Liver (tissue), 9 donors: Measurements from ENCODE around the gene HIPK2. TPM values are rescaled to one million over a fixed set of nuclear protein-coding genes. Genes with fewer than 3 reads are reported as not detected.

ENCODE experiments used
- DNase-seq: peaks from one replicate; pipeline ENCODE4 v3.0.0-alpha.2; 2017; ENCODE audit warnings: low spot score
- H3K27ac ChIP-seq, 2 donors: one replicate each; pipeline ENCODE4 v1.7.0; 2013; ENCODE audit warnings: inconsistent platforms in 2 of 2, low read length in 2 of 2, control low read depth in 1 of 2, low read depth in 1 of 2, mild to moderate bottlenecking in 1 of 2
- H3K27me3 ChIP-seq, 4 donors: one replicate each; pipeline versions ENCODE4 v1.6.1 to v1.7.0; 2013; ENCODE audit warnings: low read length in 3 of 4, inconsistent platforms in 1 of 4, mild to moderate bottlenecking in 1 of 4, moderate library complexity in 1 of 4; ENCODE audit not compliant: control insufficient read depth in 4 of 4, insufficient read depth in 4 of 4
- H3K36me3 ChIP-seq, 4 donors: one replicate each; pipeline versions ENCODE4 v1.6.1 to v1.7.0; 2013; ENCODE audit warnings: low read length in 3 of 4, mild to moderate bottlenecking in 3 of 4, low read depth in 1 of 4, moderate library complexity in 1 of 4; ENCODE audit not compliant: control insufficient read depth in 4 of 4, insufficient read depth in 3 of 4
- H3K4me1 ChIP-seq, 4 donors: one replicate each; pipeline versions ENCODE4 v1.6.1 to v1.7.0; 2013; ENCODE audit warnings: low read length in 3 of 4, mild to moderate bottlenecking in 3 of 4, moderate library complexity in 1 of 4; ENCODE audit not compliant: control insufficient read depth in 4 of 4, insufficient read depth in 4 of 4
- H3K4me3 ChIP-seq, 3 donors: one replicate each; pipeline versions ENCODE4 v1.6.1 to v1.7.0; 2013; ENCODE audit warnings: low read length in 3 of 3, control low read depth in 1 of 3, low read depth in 1 of 3, mild to moderate bottlenecking in 1 of 3
- H3K9ac ChIP-seq, 2 donors: one replicate each; pipeline ENCODE4 v1.7.0; 2013; ENCODE audit warnings: low read length in 2 of 2, mild to moderate bottlenecking in 2 of 2, moderate library complexity in 2 of 2, control low read depth in 1 of 2, low read depth in 1 of 2
- H3K9me3 ChIP-seq, 4 donors: one replicate each; pipeline versions ENCODE4 v1.6.1 to v1.7.0; 2013; ENCODE audit warnings: low read length in 3 of 4; ENCODE audit not compliant: control insufficient read depth in 4 of 4
- FOXA1 ChIP-seq: IDR thresholded peaks from 2 replicates; pipeline ENCODE4 v1.6.1; 2016; ENCODE audit warnings: antibody characterized with exemption
- HNF4G ChIP-seq: IDR thresholded peaks from 2 replicates; pipeline ENCODE4 v1.6.1; 2016; ENCODE audit warnings: antibody characterized with exemption
- JUND ChIP-seq, 2 donors: IDR thresholded peaks; 2 replicates each; pipeline ENCODE4 v1.6.1; 2016; ENCODE audit warnings: antibody characterized with exemption in 2 of 2
- RXRA ChIP-seq, 2 donors: IDR thresholded peaks; 2 replicates each; pipeline ENCODE4 v1.6.1; 2017 to 2018; ENCODE audit warnings: antibody characterized with exemption in 2 of 2, mild to moderate bottlenecking in 1 of 2
- SP1 ChIP-seq: IDR thresholded peaks from 2 replicates; pipeline ENCODE4 v1.6.1; 2018; ENCODE audit warnings: antibody characterized with exemption, mild to moderate bottlenecking
- TAF1 ChIP-seq: conservative IDR thresholded peaks from 2 replicates; pipeline ENCODE4 v1.6.1; 2016; ENCODE audit warnings: antibody characterized with exemption, mild to moderate bottlenecking
- YY1 ChIP-seq: IDR thresholded peaks from 2 replicates; pipeline ENCODE4 v1.6.1; 2016; ENCODE audit warnings: antibody characterized with exemption, mild to moderate bottlenecking
- WGBS: extraction: QIAGEN DNeasy Blood & Tissue Kit; methylation state at CpG from one replicate; pipeline ENCODE4 v1.1.7; 2013; 5-methylcytosine and 5-hydroxymethylcytosine counted together
- polyA plus RNA-seq, 2 donors: library from polyadenylated mRNA; stranded (reverse) in 1 of 2; unstranded in 1 of 2; fragments of 200-250 nt in 1 of 2; fragments of >200 nt in 1 of 2; fragmentation: Nextera tagmentation in 1 of 2; extraction: Ambion mirVana in 1 of 2; gene quantifications; one replicate each; pipeline versions ENCODE4 v1.2.1 to v1.2.3, GENCODE V29; 2013 to 2015
- total RNA-seq, 2 donors: library from RNA; depleted of rRNA; stranded (reverse); fragments of >200 nt; gene quantifications; one replicate each; pipeline ENCODE4 v1.2.3, GENCODE V29; 2014
- TF ChIP-seq, protein P1 (sequence below): IDR thresholded peaks from 2 replicates; pipeline ENCODE4 v1.6.1; 2016; ENCODE audit warnings: antibody characterized with exemption
- TF ChIP-seq, protein P2 (sequence below): IDR thresholded peaks from 2 replicates; pipeline ENCODE4 v1.6.1; 2016; ENCODE audit warnings: antibody characterized with exemption, mild to moderate bottlenecking
- donor health status: healthy.
- donor health status: healthy.
- donor health status: healthy.
- donor health status: healthy.
- donor health status: healthy.

The HIPK2 gene
- total and polyA plus RNA-seq, 4 donors: 13.1 to 48.8 (median 16.6) TPM

DNA sequence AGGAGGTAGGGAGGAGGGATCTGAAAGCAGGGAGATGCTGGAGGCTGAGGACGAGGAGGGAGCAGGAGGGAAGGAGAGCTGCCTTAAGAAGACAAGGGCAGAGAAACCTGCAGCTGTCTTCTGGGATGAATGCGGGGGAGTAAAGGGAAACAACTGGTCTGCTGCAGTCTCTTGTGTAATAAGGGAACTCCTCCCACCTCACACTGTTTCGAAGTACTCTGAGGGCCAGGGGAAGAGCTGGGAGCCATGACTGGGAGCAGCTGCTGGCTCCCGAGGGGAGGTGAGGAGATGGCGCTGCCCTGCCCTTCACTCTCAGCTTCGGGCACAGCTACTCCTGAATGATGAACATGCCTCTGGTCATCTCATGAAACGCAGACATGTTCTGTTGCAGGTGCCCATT, 189.2 kb downstream of the HIPK2 start:
- 86% methylated on average over 7 of the region's 7 CpGs for WGBS
- H3K36me3 ChIP-seq: peaks cover 17 to 78% (median 59%) of the 10 kb centered on the region in 4 donors
- H3K27me3 ChIP-seq: no peaks in the 10 kb centered on the region
- no peaks in the 10 kb centered on the region for H3K9me3 ChIP-seq
- no peak overlapping the region for H3K4me3 ChIP-seq
- H3K9ac ChIP-seq: no peak overlapping the region
- no peaks in the 10 kb centered on the region for H3K4me1 ChIP-seq
- H3K27ac ChIP-seq: no peak overlapping the region
- TF ChIP-seq, protein P1, sequence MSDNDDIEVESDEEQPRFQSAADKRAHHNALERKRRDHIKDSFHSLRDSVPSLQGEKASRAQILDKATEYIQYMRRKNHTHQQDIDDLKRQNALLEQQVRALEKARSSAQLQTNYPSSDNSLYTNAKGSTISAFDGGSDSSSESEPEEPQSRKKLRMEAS: no peak
- TF ChIP-seq JUND (IDR thresholded peaks at IDR 0.05) (no peak), FOXA1 (no peak)
- no peak for DNase-seq

DNA sequence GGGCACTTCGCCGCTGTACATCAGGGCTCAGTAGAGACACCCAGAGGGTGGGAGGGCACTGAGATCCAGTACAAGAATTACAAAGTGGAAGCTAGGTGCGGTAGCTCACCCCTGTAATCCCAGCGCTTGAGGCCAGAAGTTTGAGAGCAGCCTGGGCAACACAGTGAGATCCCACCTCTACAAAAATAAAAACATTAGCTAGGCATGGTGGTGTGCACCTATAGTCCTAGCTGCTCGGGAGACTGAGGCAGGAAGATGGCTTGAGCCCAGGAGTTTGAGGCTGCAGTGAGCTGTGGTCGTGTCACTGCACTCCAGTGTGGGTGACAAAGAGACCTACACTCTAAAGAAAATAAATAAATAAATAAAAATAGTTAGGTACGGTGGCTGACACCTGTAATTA, 190.3 kb downstream of the HIPK2 start:
- Histone ChIP-seq H3K27me3 (no peaks in the 10 kb centered on the region), H3K9ac (no peak overlapping the region), H3K4me3 (no peak overlapping the region), H3K9me3 (no peaks in the 10 kb centered on the region), H3K4me1 (no peaks in the 10 kb centered on the region), H3K27ac (no peak overlapping the region), H3K36me3 (peaks cover 14 to 78% (median 61%) of the 10 kb centered on the region in 4 donors)
- no peak for DNase-seq
- 98% methylated on average over 7 of the region's 7 CpGs for WGBS
- TF ChIP-seq, protein P2, sequence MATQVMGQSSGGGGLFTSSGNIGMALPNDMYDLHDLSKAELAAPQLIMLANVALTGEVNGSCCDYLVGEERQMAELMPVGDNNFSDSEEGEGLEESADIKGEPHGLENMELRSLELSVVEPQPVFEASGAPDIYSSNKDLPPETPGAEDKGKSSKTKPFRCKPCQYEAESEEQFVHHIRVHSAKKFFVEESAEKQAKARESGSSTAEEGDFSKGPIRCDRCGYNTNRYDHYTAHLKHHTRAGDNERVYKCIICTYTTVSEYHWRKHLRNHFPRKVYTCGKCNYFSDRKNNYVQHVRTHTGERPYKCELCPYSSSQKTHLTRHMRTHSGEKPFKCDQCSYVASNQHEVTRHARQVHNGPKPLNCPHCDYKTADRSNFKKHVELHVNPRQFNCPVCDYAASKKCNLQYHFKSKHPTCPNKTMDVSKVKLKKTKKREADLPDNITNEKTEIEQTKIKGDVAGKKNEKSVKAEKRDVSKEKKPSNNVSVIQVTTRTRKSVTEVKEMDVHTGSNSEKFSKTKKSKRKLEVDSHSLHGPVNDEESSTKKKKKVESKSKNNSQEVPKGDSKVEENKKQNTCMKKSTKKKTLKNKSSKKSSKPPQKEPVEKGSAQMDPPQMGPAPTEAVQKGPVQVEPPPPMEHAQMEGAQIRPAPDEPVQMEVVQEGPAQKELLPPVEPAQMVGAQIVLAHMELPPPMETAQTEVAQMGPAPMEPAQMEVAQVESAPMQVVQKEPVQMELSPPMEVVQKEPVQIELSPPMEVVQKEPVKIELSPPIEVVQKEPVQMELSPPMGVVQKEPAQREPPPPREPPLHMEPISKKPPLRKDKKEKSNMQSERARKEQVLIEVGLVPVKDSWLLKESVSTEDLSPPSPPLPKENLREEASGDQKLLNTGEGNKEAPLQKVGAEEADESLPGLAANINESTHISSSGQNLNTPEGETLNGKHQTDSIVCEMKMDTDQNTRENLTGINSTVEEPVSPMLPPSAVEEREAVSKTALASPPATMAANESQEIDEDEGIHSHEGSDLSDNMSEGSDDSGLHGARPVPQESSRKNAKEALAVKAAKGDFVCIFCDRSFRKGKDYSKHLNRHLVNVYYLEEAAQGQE: no peak
- TF ChIP-seq HNF4G: no peak

DNA sequence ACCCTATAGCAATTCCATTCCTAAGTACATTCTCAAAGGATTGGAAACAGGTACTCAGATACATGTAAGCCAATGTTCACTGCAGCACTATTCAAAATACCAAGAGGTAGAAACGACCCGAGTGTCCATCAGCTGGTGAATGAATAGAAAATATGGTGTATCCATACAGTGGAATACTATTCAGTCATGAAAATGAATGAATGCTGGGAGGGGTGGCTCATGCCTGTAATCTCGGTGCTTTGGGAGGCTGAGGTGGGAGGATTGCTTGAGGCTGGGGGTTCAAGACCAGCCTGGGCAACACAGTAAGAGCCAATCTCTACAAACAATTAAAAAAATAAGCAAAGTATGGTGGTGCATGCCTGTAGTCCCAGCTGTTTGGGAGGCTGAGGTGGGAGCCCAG, 191.5 kb downstream of the HIPK2 start:
- no peak for TF ChIP-seq FOXA1
- TF ChIP-seq, protein P1: no peak
- no peak for TF ChIP-seq HNF4G
- no peak for TF ChIP-seq YY1
- no peak for TF ChIP-seq SP1
- TF ChIP-seq TAF1: no peak
- TF ChIP-seq, protein P2: no peak
- TF ChIP-seq RXRA (IDR thresholded peaks at IDR 0.05): no peak
- H3K9ac ChIP-seq: no peak overlapping the region
- H3K36me3 ChIP-seq: peaks cover 22 to 82% (median 60%) of the 10 kb centered on the region in 4 donors
- H3K9me3 ChIP-seq: no peaks in the 10 kb centered on the region
- H3K27ac ChIP-seq: no peak overlapping the region
- no peak for DNase-seq
- H3K4me3 ChIP-seq: no peak overlapping the region
- WGBS: 96% methylated on average over 3 of the region's 3 CpGs
- no peaks in the 10 kb centered on the region for H3K4me1 ChIP-seq
- H3K27me3 ChIP-seq: no peaks in the 10 kb centered on the region
